ENCODE results near the gene NKAIN4.
"Not testable (repeated sequence)": the region's sequence is repeated elsewhere in the genome, so short reads cannot be mapped to it uniquely, and the experiment has no call there.

Gene NKAIN4

GRCh38 chr20:63255931-63256704, 1.9 kb upstream of the NKAIN4 start:
- no peak for DNase-seq

GRCh38 chr20:63254606-63255384, 532 bp upstream of the NKAIN4 start:
- DNase-seq, result no peak

- DNase-seq, result no peak
These were observed 628 bp downstream of the NKAIN4 start for GRCh38 chr20:63253438-63254231.

- DNase-seq, result no peak
These were observed 1.2 kb downstream of the NKAIN4 start for GRCh38 chr20:63253065-63253437.

- no peak for DNase-seq
These were observed 2.0 kb downstream of the NKAIN4 start for GRCh38 chr20:63252284-63252711.

GRCh38 chr20:63251350-63251749, 2.9 kb downstream of the NKAIN4 start:
- not testable (repeated sequence) for DNase-seq

GRCh38 chr20:63249891-63250290, 4.4 kb downstream of the NKAIN4 start:
- no peak for DNase-seq

- no peak for DNase-seq
These were observed 5.2 kb downstream of the NKAIN4 start for GRCh38 chr20:63248835-63249591.

- no peak for DNase-seq
These were observed 6.5 kb downstream of the NKAIN4 start for GRCh38 chr20:63247671-63248228.

- DNase-seq, result no peak
These were observed 7.6 kb downstream of the NKAIN4 start for GRCh38 chr20:63246490-63247288.

- no peak for DNase-seq
These were observed 9.8 kb downstream of the NKAIN4 start for GRCh38 chr20:63244468-63244867.

- DNase-seq, result no peak
These were observed 10.5 kb downstream of the NKAIN4 start for GRCh38 chr20:63243604-63244247.

- DNase-seq, result no peak
These were observed 11.5 kb downstream of the NKAIN4 start for GRCh38 chr20:63242736-63243135.

GRCh38 chr20:63241272-63241671, 13.0 kb downstream of the NKAIN4 start:
- no peak for DNase-seq

- no peak for DNase-seq
These were observed 14.3 kb downstream of the NKAIN4 start for GRCh38 chr20:63240004-63240403.

- DNase-seq, result no peak
These were observed 14.8 kb downstream of the NKAIN4 start for GRCh38 chr20:63239431-63239830.

- no peak for DNase-seq
These were observed 15.6 kb downstream of the NKAIN4 start for GRCh38 chr20:63238514-63239125.

GRCh38 chr20:63238031-63238430, 16.2 kb downstream of the NKAIN4 start:
- DNase-seq, result no peak

- no peak for DNase-seq
These were observed 18.0 kb downstream of the NKAIN4 start for GRCh38 chr20:63236116-63236837.

Measured in activated CD4-positive, alpha-beta T cell treated with anti-CD3 and anti-CD28 coated beads, Interleukin-2, amount 50 U/mL, for 1 hour (primary cell).